Stimulated activated CD8-positive, alpha-beta memory T cell treated with anti-CD3 and anti-CD28 coated beads, Interleukin-4, amount 100 ng/mL, for 1 hour (primary cell): ENCODE results near the gene TELO2.

ENCODE experiments used
- DNase-seq, 2 donors: peaks; one replicate each; pipeline ENCODE4 v3.0.0-alpha.2; 2020; ENCODE audit warnings: low read depth in 2 of 2, low spot score in 1 of 2

Gene TELO2

DNA sequence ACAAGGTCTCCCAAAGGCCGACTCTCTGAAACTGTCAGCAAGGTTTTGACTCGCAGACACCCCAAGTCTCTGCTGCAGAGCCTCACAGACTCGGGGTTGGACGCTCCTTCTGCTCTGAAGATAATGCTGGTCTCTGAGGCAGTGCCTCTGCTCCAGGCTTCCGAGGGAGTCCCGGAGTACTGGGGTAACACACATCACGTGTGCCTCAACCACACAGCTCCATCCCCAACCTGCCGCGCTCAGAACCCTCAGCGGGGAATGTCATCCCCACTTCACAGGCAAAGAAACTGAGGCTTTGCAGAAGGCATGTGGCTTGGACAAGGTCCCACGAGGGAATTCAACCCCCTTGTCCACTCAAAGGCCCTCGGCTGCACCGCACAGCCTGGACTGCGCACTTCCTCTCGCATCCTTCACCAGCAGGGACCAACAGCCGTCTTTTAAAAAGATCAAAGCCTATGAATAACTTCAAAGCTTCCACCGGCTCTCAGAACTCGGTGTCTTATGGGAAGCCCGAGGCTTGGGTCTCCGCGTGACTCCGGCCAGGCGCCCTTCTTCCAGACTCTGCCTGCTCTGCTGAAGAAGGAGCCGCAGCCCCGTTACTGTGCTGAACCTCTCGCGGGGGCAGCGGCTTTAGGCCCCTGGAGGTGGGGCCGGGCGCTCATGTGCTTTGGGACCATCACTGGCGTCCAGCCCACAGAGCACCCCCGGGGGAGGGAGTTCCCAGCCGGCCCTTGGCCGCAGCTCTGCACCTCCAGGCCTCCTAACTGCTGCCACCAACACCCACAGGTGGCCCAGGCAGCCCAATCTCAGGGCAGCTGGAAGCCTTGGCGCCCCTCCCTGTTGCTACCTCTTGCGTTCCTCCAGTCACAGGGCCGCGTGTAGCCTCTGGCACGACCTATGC is 42.5 kb downstream of the TELO2 start:
- no peak for DNase-seq

DNA sequence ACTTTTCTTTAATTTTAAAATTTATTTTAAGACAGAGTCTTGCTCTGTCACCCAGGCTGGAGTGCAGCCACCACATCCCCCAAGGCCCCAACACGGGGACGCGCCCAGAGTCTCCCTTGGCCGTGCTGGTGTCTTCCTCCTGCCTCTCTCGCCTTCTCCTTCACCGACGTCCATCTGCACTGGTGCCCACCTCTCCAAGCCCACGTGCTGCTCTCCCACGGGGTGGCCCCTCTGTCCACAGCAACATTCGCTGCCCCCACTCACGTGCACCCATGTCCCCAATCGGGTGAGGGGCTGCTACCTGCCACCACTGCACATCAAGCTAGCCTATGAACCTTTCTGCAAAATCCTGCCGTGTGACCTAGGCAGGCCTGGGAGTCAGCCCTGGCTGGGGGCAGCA is 43.4 kb downstream of the TELO2 start:
- no peak for DNase-seq

DNA sequence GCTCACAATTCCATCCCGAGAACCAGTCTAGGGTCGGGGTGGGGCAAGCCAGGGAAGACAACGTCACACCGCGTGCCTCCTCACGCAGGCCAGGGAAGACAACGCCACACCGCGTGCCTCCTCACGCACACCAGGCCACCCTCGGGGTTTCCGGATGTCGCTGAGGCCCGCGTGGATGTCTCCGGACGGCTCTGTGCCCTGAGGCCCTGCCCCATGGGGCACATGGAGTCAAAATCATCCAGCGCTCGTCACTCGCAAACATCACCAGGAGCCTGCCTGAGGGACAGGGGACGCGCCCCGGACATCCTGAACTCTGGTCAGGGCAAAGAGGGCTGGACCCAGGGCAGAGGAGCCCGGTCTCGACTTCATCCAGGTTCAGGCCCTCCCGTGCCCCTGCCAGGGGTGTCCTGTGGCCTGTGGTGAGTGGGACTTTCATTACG is 44.0 kb downstream of the TELO2 start:
- no peak for DNase-seq

DNA sequence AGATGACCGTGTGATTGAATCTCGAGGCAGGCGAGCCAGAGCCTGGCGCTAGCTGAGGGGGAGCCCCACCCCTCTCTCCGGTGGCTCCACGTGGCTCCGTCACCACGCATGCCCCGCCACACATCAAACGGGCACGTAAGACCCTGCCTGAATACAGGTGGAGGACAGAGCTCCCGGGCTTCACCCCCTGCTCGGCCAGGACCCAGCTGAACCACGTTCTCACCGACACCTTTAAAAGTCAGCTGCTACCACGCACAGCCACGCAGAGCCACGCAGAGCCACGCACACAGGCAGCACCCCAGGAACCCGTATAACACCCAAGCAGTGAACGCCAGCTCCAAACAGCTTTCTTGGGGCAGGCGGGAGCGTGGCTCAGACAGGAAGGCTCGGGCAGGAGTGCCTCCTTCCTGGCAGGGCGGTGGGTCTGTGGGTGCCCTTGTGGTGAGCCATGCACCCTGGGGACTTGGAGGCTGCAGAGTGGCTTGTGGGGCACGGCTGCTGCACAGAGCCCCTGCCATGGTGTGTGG is 44.7 kb downstream of the TELO2 start:
- no peak for DNase-seq

DNA sequence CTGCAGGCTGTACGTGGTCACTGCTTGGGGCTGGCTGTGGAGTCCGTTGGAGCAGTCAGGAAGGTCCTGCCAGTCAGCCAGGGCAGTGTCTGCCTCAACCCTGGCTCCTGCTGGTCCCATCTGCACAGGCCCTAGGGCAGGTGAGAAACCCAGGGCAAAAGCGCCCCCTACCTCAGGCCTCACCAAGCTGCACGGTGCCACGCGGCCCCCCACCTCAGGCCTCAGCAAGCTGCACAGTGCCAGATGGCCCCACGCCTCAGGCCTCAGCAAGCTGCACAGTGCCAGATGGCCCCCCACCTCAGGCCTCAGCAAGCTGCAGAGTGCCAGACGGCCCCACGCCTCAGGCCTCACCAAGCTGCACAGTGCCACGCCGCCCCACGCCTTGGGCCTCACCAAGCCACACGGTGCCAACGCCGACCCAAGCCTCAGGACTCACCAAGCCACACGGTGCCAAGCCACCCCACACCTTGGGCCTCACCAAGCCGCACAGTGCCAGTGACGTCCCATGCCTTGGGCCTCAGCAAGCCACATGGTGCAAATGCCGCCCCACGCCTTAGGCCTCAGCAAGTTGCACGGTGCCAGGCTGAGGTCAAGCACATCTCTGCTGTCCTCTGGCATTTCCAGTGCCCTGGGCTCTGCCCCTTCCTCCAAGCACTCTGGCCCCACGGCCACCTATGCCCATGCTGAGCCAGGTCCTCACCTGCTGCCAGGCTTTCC is 45.8 kb downstream of the TELO2 start:
- DNase-seq, result no peak

DNA sequence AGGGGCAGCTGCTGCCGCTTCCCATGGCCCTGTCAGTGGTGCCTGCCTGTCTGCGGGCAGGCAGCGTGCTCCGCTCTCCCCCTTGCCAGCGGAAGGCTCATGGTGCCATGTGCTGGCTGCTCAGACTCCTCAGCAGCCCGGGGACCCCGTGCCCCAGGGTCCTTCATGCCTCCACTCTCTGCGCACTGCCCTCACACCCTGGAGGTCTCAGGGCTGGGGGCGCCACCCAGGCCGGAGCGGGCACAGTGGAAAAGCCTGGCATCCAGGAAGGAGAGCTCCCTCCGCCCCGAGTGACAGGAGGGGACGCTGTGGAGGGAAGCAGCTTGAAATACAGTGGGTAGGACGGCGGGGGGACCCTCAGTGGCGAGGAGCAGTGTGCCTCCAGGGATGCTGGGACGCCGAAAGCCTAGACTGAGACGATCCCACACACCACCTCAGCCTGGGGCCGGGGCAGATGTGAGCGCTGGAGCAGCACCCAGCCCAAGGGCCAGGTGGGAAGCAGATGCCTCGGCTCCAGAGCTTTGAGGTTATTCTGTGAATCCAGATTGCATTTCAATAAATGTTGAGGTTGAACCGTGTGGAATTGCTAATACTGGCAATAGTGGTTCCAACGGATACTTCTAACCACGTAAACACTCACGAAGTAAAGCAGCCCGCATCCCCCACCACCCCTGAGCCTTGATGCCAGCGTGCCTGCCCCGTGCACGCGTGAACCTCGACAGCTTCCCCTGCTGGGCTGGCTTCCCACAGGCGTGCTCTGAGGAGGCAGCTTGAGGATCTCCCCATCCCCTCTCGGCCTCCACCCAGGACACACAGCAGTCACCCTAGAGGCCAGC is 46.8 kb downstream of the TELO2 start:
- DNase-seq, result no peak

DNA sequence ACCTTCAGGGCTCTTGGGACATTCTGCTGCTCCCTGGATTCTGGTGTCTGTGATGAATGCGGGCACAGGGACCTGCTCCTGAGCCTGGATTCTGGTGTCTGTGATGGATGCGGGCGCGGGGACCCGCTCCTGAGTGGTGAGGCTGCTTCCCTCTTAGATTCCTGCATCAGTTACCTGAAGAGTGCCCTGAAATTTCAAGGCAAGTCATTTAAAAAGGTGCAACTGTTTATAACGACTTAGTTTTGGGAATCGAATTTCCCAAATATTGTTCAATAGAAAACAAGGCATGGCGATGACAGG is 47.3 kb downstream of the TELO2 start:
- DNase-seq, result no peak

DNA sequence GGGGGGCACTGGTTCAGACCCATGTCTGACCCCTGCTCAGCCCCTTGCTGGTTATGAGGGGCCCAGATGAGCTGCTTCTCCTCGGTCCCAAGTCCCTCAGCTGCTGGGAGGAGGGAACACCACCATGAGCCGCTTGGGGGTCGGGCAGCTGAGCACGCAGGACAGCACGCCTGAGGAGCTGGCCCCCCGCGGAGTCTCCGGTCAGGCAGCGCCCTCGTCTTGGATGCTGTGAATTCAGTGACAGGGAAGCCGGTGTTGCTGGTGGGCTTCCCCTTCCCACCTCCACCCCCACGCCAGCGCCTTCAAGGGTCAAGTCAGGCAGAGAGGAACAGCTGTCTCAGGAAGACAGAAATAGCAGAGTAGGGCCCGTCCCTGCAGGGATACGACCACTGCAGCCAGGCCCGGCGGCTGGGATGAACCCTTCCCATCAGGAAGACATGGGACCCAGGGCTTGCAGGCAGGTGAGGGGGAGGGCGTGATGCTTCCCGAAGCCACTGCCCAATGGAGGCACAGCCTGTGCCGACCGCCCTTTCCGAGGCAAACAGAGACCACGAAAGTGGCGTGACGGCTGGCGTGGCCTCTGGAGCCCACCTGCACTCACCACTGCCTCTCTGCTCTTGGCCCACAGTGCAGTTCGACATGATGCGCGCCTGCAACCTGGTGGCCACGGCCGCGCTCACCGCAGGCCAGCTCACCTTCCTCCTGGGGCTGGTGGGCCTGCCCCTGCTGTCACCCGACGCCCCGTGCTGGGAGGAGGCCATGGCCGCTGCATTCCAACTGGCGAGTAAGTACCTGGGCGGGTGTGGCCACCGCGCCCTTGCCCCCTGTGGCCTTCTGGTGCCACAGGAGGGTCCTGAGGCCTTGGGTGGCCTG is 48.4 kb downstream of the TELO2 start:
- DNase-seq, result no peak

DNA sequence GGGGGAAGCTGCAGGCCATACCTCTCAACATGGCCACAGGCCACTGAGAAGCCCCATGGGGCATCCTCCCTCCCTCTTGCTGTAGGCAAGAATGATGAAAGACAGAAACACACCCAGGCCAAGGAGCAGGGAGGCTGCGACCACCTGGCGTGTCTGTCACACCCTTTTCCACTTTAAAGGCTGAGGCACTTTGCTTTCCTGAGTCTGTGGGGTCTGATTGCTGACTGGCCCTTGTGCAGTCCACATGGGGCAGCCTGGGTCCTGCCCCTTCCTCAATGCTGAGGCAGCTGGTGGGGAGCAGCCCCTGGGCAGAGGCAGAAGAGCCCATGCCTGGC is 49.0 kb downstream of the TELO2 start:
- no peak for DNase-seq

DNA sequence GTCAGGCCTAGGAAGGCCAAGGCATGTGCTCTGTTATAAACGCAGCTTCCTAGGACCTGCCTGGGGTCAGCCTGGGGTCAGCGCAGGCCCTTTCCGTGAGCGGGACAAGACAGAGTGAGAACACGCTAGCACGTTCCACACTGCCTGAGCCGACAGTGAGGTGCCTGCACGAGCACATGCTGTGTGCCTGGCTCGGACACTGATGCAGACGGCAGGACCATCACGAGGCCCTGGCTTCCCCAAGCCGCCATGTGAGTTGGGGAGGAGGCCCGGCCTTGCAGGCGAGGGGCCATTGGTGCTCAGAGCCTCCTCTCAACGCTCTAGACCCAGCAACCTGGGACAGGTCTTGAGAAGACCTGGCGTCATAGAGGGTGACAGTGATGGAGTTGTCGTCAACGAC is 49.4 kb downstream of the TELO2 start:
- no peak for DNase-seq

DNA sequence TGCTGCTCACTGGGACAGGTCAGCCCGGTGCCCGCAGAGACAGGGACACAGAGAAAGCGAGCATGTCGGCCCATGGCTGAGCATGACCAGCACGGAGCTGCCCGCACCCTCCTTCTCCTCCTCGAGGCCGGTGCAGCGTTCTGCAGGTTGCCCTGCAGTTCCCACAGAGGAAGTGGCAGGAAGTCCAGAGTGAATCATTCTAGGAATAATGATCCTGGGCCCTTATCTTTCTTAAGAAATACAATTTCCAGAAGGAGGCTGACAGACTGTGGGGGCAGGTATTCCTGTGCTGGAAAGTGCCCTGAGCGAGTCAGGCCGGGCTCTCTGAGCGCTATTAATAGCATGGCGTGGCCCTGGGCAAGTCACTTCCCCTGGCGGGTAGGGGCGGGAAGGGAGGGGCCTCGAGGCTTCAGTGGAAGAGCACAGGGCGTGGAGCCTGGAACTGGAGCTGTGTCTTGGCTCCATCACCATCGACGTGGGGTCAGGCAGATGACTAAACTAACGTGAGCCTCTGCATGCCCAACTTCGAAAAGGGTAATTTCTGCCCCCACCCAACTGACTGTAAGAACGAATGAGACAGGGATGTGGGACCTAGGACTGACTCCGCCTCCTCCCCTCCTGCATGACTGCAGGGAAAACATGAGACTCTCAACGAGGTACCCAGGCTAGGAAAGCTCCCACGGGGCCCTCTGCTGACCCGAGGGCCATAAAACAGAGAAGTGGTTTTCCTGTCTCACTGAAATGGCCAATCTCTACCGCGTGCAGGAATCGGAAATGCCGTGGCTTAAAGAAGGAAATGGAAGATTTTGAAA is 50.1 kb downstream of the TELO2 start:
- DNase-seq, result no peak

DNA sequence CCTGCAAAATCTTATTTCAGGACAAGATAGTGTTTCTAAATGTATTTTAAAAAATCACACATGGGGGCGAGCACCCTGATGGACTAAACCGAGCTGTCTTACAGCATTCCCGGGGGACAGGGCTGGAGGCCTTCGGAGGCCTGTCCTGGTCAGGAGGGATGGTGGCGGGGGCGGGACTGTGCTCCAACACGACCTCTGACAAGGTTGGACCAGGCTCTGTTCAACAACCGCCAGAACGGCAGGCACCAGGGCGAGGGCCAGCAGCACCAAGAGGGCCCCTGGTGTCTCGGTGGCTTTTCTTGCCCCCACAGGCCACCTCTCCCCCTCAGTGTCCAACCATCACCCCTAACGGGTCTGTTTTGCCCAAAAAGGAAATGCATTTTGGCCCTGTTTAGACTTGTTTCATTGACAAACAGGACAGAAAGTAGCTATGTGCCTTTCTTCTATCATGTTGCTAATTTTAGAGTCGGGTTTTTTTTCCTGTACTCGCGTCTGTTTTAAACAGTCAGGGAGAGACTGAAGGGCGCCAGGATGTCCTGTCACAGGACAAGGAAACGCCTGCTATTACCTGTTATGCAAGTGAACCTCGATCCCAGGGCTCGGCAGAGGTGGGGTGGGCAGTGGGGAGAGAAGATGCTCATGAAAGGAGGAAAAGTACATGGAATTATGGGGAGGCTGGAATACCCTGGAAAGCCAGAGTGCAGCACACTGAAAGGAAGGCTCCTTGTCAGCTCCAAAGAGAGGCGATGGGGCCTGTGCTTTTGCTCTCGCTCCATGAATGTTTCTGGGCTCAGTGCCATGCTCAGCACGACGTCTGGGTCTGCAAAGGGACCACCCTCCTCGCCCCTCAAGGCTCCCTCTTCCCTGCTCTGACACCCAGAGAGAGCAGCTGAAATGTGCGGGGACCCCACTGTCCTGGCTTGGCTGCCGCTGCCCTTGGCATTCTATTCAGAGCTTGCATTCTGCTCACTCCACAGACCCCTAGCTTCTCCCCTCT is 52.2 kb downstream of the TELO2 start:
- DNase-seq, result no peak

DNA sequence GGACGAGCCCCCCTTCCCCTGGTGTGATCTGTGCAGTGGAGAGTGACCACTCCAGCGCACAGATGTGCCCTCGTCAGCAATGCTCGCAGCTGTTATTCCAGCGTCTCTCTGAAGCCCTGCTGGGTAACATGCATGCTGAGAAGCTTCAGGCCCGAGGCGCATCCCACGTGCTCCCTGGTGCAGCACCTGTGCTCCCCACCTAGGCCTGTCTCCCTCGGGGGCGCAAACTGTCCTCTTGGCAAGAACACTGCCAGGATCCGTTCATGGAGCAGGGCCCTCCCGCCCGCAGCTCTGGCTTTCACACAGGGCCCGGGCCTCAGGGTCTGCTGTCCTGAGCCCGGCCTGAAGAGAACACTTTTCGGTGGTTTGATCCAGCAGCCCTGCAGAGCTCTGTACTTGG is 53.3 kb downstream of the TELO2 start:
- no peak for DNase-seq

DNA sequence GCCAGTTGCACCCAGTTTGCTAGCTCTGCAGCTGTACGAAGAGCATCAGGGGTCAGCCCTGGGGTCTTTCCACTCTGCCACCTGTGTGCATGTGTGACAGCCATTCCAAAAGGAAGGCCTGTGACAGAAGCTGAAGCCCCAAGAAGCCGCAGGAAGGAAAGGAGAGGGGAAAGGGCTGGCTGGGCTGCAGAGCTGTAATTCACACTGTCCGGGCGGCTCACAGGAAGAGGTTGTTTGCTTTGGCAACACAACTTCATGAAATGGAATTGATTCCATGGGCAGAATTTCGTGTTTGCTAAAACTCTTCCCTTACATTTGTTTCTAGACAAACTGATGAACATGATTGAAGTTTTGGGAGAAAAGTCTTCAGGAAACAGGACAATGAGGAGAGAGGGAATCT is 55.1 kb downstream of the TELO2 start:
- DNase-seq, result no peak

DNA sequence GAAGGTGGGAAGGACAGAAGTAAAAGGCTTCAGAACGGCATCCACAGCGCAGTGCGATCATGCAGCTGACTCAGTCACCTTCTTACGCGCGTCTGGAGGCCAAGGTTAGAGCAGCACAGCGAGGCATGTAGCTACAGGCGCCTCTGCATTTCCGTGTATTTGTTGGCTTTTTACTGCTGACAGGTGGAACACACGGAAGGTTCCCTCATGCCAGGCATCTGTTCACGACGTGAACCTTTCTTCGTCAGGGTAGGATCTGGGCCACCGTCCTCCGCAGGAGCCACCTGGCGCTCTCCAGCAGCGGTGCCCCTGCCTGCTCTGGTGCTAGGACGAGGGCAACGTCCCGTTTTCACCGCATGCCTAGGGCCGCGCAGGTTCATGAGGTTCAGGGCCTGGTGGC is 55.6 kb downstream of the TELO2 start:
- DNase-seq, result no peak

DNA sequence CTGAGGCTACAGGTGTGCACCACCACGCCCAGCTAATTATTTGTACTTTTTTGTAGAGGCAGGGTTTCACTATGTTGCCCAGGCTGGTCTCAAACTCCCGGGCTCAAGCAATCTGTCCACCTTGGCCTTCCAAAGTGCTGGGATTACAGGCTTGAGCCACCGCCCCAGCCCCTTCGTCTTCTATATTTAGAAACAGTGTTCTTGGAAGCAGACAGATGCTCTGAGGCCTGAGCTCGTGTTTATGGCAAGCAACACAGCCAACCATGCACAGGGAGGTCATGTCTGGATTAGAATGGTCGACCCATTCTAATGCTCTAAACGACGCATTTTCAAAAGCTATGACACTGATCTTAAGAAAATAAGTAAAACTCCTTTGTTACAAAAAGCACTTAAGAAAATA is 56.9 kb downstream of the TELO2 start:
- DNase-seq, result no peak

DNA sequence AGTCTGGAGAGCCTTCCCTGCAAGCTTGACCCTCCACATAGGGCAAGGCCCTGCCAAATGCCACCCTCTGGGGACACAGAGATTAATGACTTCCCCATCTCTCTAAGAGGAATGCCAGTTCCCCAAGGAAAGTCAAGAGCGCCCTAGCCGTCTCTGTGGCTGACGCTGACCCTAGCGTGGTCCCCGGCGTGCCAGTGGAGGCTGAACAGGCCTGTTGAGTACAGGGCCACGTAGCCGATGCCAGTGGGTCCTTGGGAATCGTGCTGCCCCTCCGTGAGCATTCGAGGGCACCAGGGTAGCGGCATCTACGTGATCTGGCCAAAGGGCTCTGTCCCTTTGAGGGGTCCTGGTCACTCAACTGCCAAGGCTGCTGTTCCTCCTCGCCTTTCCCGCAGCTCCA is 57.5 kb downstream of the TELO2 start:
- no peak for DNase-seq

DNA sequence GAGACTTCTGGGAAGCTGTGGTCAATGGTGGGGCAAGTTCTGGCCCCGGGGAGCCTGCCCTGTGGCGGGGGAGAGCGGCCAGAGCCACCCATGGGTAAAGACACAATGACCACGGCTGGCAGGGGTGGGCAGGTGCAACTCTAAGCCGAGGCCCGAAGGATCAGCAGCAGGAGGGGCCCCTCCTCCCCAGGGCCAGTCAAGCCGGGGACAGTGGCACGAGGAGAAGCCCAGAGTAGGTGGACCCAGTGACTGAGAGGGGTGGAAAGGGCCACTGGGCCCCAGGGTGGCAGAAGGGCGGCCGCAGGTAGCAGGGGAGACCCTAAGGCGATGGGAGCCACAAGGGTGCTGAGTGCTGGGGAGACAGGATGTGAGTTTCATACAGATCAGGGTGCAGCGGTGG is 58.0 kb downstream of the TELO2 start:
- no peak for DNase-seq

DNA sequence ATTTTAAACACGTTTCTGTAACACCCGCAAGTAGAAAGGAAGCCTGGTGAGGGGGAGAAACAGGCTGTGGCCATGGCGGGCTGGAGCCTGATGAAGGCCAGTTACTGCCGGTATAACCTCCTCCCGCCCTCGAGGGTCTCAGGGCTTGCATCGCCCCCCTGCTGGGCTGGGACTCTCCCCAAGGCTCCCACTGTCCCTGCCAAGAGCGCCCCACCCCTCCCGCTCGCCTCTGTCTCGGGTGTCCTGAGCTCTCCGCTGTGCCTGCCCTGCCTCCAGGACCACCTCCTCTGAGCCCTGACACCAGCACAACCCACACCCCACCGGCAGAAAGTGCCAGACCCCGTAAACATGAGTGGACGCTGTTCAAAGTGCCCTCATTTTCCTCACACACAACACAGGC is 59.0 kb downstream of the TELO2 start:
- no peak for DNase-seq
